Measurements from ENCODE around the gene SLC35A4.
"Not testable (repeated sequence)": the region's sequence is repeated elsewhere in the genome, so short reads cannot be mapped to it uniquely, and the experiment has no call there.

SLC35A4 gene

DNA sequence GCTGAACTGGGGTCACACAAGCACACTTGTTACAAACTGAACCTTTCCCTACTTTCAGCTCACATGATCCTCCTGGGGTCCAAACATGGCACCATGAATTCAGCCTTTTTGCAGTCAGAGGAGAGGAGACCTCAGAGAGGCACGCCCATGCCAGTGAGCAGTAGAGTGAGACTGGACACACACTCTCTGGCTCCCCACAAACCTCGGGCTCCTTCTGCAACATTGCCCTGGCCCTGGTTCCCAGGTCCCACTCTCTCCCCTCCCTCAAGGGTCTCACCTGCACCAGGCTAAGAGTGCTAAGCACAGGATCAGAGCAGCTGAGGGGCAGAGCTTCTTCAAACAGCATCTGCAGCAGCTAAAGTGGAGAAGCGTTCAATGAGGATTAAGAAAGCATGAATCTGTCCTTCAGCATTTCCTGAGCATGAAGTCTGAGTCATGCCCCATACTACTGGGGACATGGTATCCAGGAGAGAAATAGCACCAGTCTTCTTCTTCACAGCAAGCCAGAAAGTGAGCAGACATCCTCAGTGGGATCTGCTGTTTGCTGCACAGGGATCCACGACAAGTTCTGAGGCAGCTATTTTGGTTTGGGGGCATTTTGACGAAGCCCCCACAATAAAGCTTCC lies 27.2 kb downstream of the SLC35A4 start:
- DNase-seq, result peak; percentile 56 to 83 (median 74)

DNA sequence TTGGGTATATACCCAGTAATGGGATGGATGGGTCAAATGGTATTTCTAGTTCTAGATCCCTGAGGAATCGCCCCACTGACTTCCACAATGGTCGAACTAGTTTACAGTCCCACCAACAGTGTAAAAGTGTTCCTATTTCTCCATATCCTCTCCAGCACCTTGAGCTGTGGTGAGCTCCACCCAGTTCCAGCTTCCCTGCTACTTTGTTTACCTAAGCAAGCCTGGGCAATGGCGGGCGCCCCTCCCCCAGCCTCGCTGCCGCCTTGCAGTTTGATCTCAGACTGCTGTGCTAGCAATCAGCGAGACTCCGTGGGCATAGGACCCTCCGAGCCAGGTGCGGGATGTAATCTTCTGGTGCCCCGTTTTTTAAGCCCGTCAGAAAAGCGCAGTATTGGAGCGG lies 28.4 kb downstream of the SLC35A4 start:
- not testable (repeated sequence) for DNase-seq

DNA sequence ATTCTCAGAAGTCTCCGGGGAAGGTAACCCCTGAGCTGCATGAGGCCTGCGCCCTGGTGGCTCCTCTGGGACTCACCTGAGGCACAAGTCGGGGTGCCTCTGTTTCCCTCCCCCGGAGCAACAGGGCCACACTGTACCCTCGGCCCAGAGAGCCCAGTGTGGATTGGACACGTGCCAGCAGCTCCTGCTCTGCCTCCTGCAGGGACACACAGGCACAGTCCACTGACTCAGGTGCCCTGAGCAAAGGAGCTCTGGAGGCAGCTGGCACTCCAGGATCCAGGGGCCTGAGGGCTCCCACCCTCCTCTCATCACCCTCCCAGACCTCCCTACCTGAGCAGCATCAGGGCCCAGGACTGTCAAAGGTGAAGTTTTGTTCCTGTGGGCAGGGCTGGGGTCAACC lies 29.5 kb downstream of the SLC35A4 start:
- no peak for DNase-seq

DNA sequence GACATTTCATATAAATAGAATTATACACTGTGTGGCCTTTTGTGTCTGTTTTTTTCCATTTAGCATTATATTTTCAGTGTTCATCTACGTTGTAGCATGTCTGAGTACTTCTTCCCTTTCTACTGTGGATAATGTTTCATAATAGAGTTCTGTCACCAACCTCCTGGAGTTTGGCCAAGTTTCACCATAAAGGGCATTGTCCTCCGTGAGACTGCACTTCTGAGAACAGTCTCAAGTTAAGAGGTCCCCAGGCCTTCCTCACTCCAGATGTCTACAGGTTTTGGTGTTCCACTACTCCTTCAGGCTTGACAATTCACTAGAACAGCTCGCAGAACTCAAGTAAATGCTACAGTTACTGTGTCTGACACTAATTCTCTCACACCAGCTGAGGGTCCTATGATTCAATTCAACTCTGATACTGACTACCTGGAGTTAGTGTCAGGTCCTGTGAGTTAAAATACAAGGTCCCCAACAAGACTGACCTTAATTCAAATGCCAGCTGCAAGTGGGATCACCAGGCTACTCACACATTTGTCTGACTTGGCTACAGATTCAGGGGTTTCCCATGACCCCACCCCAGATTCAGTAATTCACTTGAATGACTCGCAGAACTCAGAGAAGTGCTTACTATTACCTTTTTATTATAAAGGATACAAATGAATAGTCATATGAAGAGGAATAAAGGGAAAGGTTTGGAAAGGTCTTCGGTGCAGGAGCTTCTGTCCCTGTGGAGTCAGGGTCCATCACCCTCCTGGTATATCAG lies 31.1 kb downstream of the SLC35A4 start:
- peak; percentile 89 to 98 (median 96) for DNase-seq

DNA sequence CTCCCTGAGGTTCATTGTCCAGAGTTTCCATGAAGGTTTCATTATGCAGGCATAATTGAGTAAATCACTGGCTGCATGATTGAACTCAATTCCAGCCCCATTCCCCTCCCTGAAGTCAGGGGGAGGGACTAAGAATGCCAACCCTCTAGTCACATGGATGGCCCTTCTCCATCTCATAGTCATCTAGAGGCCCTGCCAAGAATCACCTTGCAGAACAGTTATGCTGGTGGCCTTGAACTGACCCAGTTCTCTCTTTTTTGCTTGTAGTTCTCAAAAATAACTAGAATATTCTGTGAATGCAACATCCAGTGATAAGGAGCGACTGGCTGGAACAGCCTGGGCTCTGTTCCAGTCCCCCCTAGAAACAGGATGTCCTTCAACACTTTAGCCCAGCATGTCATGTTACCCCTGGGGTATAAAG lies 31.7 kb downstream of the SLC35A4 start:
- DNase-seq, result peak; percentile 43 to 74 (median 70)

DNA sequence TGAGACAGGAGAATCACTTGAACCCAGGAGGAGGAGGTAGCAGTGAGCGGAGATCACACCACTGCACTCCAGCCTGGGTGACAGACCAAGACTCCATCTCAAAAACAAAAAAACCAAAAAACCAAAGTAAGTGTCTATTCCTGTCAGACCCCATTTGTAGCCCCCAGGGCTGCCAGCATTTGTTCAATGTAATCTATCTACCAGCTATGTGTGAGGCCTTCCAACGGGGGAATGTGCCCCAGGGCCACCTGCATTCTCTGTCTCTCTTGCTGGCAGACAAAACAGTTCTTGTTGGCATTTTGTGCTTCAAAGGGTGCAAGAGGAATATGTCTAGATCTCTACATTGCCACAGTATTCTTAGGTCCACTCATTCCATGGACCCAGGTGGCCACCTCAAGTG lies 34.2 kb downstream of the SLC35A4 start:
- DNase-seq, result no peak

DNA sequence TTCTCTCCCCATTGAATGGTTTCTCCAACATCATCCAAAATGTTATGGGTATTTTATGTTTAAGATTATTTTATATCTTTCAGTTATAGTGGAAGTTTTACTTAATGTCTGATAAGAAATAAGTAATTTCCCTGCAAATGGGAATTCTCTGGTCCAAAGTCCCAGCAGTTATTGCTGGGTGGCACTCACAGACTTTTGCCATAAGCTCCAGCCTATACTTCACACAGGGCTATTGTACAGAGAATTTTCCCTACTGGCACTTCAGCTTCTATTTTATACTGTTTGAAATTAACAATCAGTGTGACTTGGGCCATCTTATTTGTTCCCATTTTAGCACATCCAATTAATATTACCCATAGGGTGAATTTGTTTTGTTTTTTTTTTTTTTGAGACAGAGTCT lies 35.5 kb downstream of the SLC35A4 start:
- DNase-seq, result no peak

DNA sequence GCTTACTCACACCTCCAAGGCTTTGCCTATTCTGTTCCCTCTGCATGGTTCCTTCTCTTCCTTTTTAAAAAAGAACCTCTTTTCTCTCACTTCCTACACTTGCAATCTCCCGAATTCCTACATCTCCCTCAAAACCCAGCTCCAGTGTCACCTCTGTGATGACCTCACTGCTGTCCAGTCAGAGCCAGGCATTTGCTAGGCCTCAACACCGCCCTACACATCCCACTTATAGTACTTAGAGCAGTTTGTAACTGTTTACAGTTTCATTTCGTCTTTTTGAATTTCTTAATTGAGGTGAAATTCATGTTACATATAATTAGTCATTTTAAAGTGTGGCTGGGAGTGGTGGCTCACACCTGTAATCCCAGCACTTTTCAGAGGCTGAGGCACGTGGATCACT lies 37.5 kb downstream of the SLC35A4 start:
- DNase-seq, result peak; percentile 55 to 85 (median 78)

DNA sequence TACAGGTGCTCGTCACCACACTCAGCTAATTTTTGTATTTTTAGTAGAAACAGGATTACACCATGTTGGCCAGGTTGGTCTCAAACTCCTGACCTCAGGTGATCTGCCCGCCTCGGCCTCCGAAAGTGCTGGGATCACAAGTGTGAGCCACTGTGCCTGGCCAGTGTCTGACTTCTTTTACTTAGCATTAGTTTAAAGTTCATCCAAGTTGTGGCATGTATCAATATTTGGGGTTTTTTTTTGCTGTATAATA lies 38.7 kb downstream of the SLC35A4 start:
- not testable (repeated sequence) for DNase-seq

DNA sequence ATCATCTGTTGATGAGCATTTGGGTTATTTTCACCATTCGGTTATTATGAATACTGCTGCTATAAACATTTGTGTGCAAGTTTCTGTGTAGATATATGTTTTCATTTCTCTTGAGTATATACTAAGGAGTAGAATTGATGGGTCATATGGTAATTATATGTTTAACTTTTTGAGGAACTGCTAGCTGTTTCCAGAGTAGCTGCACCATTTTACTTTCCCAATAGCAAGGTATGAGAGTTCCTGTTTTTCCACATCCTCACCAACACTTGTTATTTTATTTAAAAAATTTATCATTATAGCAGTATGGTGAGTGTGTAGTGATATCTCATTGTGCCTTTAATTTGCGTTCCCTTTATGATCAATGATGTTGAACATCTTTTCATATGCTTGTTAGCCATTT lies 39.1 kb downstream of the SLC35A4 start:
- DNase-seq, result peak in 2 of 4 experiments; percentile 57 to 67

DNA sequence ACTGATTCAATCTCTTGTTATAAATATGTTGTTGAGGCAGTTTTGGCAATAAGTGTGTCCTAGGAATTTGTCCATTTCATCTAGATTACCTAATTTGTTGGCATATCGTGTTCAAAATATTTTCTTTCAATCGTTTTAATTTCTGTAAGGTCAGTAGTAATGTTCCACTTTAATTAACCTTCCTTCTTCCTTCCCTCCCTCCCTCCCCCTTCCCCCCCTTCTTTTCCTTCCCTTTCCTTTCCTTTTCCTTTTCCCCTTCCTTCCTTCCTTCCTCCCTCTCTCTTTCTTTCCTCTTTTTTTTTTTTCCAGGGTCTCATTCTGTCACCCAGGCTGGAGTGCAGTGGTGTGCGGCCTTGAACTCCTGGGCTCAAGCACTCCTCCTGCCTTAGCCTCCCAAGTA lies 41.3 kb downstream of the SLC35A4 start:
- DNase-seq, result no peak

DNA sequence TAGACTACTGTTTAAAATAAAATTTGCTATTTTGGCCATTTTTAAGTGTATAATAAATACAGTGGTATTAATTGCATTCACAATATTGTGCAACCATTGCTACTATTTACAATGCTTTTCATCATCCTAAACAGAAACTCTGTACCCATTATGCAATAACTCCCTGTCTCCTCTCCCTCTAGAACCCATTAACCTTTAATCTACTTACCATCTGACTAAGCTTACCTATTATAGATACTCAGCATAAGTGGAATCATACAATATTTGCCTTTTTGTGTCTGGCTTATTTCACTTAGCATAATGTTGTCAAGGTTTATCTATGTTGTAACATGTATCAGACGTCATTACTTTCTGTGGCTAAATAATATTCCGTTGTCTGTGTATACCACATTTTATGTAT lies 42.4 kb downstream of the SLC35A4 start:
- DNase-seq, result peak in 2 of 4 experiments; percentile 63 to 67

DNA sequence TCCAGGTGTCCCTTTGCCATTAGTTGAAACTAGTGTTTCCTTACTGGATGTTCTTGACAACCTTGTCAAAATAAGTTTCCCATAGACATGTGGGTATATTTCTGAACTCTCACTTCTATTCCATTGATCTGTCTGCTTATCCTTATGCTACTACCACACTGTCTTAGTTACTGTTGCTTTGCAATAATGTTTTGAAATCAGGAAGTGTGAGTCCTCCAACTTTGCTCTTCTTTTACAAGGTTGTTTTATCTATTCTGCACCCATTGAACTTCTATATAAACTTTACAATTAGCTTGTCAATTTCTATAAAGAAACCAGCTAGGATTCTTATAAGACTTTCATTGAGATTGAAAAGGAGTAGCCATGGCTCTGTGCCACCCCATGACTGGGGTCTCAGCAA lies 44.1 kb downstream of the SLC35A4 start:
- peak in 2 of 4 experiments; percentile 57 to 58 for DNase-seq

DNA sequence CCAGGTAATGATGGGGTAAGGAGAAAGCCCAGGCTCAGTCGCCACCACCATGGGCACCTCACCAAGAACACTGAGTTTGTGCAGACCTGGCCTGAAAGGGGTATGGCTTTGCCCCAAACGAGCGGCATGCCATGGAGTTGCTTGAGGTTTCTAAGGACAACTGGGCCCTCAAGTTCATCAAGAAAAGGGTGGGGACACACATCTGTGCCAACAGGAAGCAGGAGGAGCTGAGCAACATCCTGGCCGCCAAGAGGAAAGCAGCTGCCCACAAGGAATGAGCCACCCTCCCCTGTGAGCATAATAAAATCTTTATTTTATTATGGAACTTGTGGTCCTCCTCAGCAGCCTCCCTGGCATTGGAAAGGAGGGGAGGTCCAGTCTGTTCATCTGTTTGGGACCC lies 44.5 kb downstream of the SLC35A4 start:
- peak; percentile 74 to 92 (median 90) for DNase-seq

DNA sequence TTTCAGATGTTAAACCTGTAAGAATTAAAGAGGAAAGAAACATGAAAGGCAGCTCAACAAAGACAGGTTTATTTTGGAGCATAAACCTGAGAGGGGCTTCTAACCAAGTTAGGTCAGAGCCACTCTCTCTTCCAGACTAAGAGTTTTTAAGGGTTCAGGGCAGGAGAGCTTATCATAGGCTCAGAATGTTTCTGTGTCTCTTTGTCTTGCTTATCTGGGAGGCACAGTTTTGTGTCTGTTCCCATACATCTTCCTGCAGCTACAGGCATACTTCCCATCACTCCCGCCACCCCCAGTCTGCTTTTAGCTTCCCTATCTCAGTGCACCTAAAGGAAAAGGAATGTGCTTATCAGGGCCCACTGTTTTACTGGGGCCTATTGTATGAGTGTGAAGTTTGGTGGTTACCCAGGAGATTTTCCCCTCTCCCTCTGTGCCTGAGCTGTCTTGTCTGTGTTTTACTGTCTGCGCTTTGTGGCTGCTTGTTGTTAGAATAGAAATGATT lies 46.4 kb downstream of the SLC35A4 start:
- DNase-seq, result peak in 3 of 4 experiments; percentile 31 to 58 (median 57)
